HepG2 (cell line): ENCODE results near the gene REM2. TPM values are rescaled to one million over a fixed set of nuclear protein-coding genes. Genes with fewer than 3 reads are reported as not detected.

Experiments used
- BRD4 ChIP-seq: sonication (generic); formaldehyde crosslinking; IDR thresholded peaks from 2 replicates; pipeline ENCODE4 v1.4.0; 2020; ENCODE audit warnings: missing genetic modification reagents
- DNMT1 ChIP-seq: sonication (generic); formaldehyde crosslinking; IDR thresholded peaks from 2 replicates; pipeline ENCODE4 v1.5.1; 2020; ENCODE audit warnings: mild to moderate bottlenecking, missing genetic modification reagents
- HIVEP1 ChIP-seq: sonication (generic); formaldehyde crosslinking; IDR thresholded peaks from 2 replicates; pipeline ENCODE4 v1.4.0; 2020; ENCODE audit warnings: mild to moderate bottlenecking, missing genetic modification reagents
- KDM1A ChIP-seq: IDR thresholded peaks from 2 replicates; pipeline ENCODE4 v1.6.1; 2016; ENCODE audit warnings: missing compliant biosample characterization
- KDM5A ChIP-seq: fragments of 200-600 bp; sonication (generic); IDR thresholded peaks from 2 replicates; pipeline ENCODE4 v1.7.0; 2018; ENCODE audit warnings: antibody characterized with exemption, mild to moderate bottlenecking, low read length, borderline replicate concordance
- KIAA2018 ChIP-seq: sonication (generic); formaldehyde crosslinking; IDR thresholded peaks from 2 replicates; pipeline ENCODE4 v1.5.0; 2020; ENCODE audit warnings: mild to moderate bottlenecking, missing genetic modification reagents, borderline replicate concordance
- RFXANK ChIP-seq: IDR thresholded peaks from 2 replicates; pipeline ENCODE4 v1.6.1; 2016
- TFE3 ChIP-seq: IDR thresholded peaks from 2 replicates; pipeline ENCODE4 v1.6.1; 2016
- ZBTB38 ChIP-seq: sonication (generic); formaldehyde crosslinking; IDR thresholded peaks from 2 replicates; pipeline ENCODE4 v1.5.1; 2020; ENCODE audit warnings: mild to moderate bottlenecking, missing genetic modification reagents
- ZNF644 ChIP-seq: IDR thresholded peaks from 2 replicates; pipeline ENCODE4 v1.6.1; 2016; ENCODE audit warnings: low read depth
- ZNF646 ChIP-seq: sonication (generic); formaldehyde crosslinking; IDR thresholded peaks from 2 replicates; pipeline ENCODE4 v1.9.0; 2021; ENCODE audit warnings: mild to moderate bottlenecking, missing genetic modification reagents
- ZNF788 ChIP-seq: sonication (generic); formaldehyde crosslinking; IDR thresholded peaks from 2 replicates; pipeline ENCODE4 v1.5.0; 2020; ENCODE audit warnings: mild to moderate bottlenecking, missing genetic modification reagents, borderline replicate concordance
- ZNF839 ChIP-seq: sonication (generic); formaldehyde crosslinking; IDR thresholded peaks from 2 replicates; pipeline ENCODE4 v1.4.0; 2020; ENCODE audit warnings: missing genetic modification reagents, mild to moderate bottlenecking, borderline replicate concordance
- polyA plus RNA-seq, 8 experiments: library from polyadenylated mRNA; depleted of rRNA in 3 of 8; stranded (reverse) in 7 of 8; unstranded in 1 of 8; fragments of >200 nt; fragmentation: Illumina TruSeq in 4 of 8; extraction: Trizol in 4 of 8; gene quantifications; 2 replicates each; pipeline versions ENCODE4 v1.2.1 to v1.2.3, GENCODE V29; 2011 to 2016; ENCODE audit warnings: low read depth in 4 of 8, missing spikeins in 1 of 8, mixed read lengths in 1 of 8; ENCODE audit not compliant: insufficient read depth in 1 of 8
- total RNA-seq, 5 experiments: library from RNA; depleted of rRNA; stranded (reverse); fragments of >200 nt; fragmentation: Illumina TruSeq; extraction: Trizol; gene quantifications; 2 replicates each; pipeline ENCODE4 v1.2.3, GENCODE V29; 2016; ENCODE audit warnings: low read depth in 1 of 5

Gene REM2
- total and polyA plus RNA-seq, 2 of the 13 experiments (the other 11 are each of a cell fraction or from before 2014, with no cell fraction given): 0.20 TPM; not detected in 1

- TF ChIP-seq HIVEP1 (CRISPR knock-in tag): peak; percentile 16; the same call in 1 of the 2 replicates
- no peak for TF ChIP-seq RFXANK (CRISPR knock-in tag)
- TF ChIP-seq KDM1A (CRISPR knock-in tag): no peak
- TF ChIP-seq BRD4: no peak
- TF ChIP-seq TFE3 (CRISPR knock-in tag): no peak
- TF ChIP-seq KIAA2018 (CRISPR knock-in tag): no peak
- no peak for TF ChIP-seq ZNF646 (CRISPR knock-in tag)
- TF ChIP-seq ZBTB38 (CRISPR knock-in tag): no peak; the same call in 1 of the 2 replicates
- TF ChIP-seq KDM5A: peak; percentile 68
- no peak for TF ChIP-seq DNMT1 (CRISPR knock-in tag)
- TF ChIP-seq ZNF788 (CRISPR knock-in tag): no peak; the same call in none of the 2 replicates
- no peak for TF ChIP-seq ZNF839 (CRISPR knock-in tag)
- TF ChIP-seq ZNF644 (CRISPR knock-in tag): 0 out of 2 replicates have a peak, but pooled peaks have one; percentile 70
Measured at GRCh38 chr14:22872033-22872832, 10.8 kb upstream of the REM2 start (continued).
